ENCODE measurements around the gene PITX1.

- no peak for TF ChIP-seq REST (IDR thresholded peaks at IDR 0.05; ENCODE audit: low read depth)
- no peak for TF ChIP-seq ZBTB7A (IDR thresholded peaks at IDR 0.05; ENCODE audit: low read depth)
- no peak for TF ChIP-seq MAX (IDR thresholded peaks at IDR 0.05)
- no peak for TF ChIP-seq USF1 (IDR thresholded peaks at IDR 0.05)
- TF ChIP-seq CREB1 (IDR thresholded peaks at IDR 0.05; ENCODE audit: low read depth) = no peak
- TF ChIP-seq YY1 (IDR thresholded peaks at IDR 0.05; ENCODE audit: low read depth) = no peak
- TF ChIP-seq NFIC (IDR thresholded peaks at IDR 0.05) = no peak
- TF ChIP-seq FOXM1 (IDR thresholded peaks at IDR 0.05; ENCODE audit: borderline replicate concordance, low read depth) = no peak
- TF ChIP-seq EGR1 (IDR thresholded peaks at IDR 0.05) = no peak
- TF ChIP-seq CEBPB (IDR thresholded peaks at IDR 0.05) = no peak
These were observed 36.0 kb upstream of the PITX1 start for GRCh38 chr5:135069895-135070657.
